Gastrocnemius medialis (tissue), 4 donors: ENCODE measurements around the gene SUFU.

Experiments used
- CTCF ChIP-seq, 5 experiments: fragments of 450-650 bp in 3 of 5; fragments of 200-600 bp in 2 of 5; sonication (generic) in 2 of 5; IDR thresholded peaks in 4 of 5; conservative IDR thresholded peaks in 1 of 5; 1 replicate in 4 of 5; 2 replicates in 1 of 5; pipeline ENCODE4 v1.5.1; 2016 to 2019; ENCODE audit warnings: antibody characterized with exemption in 5 of 5, mild to moderate bottlenecking in 3 of 5, moderate library complexity in 3 of 5
- POLR2A ChIP-seq, 2 donors: fragments of 450-650 bp; IDR thresholded peaks; one replicate each; pipeline ENCODE4 v1.6.1; 2017; ENCODE audit warnings: antibody characterized with exemption in 2 of 2, mild to moderate bottlenecking in 2 of 2, moderate library complexity in 2 of 2

- TF ChIP-seq CTCF (IDR thresholded peaks at IDR 0.05 in 4 of 5, conservative IDR thresholded peaks at IDR 0.05 in 1 of 5), result no peak
- TF ChIP-seq POLR2A (IDR thresholded peaks at IDR 0.05), result no peak
Measured at GRCh38 chr10:102588875-102589274, 85.1 kb downstream of the SUFU start.
